ENCODE results near the gene RSPO1.

- TF ChIP-seq CTCF (conservative IDR thresholded peaks at IDR 0.05; ENCODE audit: low read depth, low read length) (no peak), EZH2phosphoT487 (IDR thresholded peaks at IDR 0.05; ENCODE audit: borderline replicate concordance, low read length) (no peak), EZH2 (IDR thresholded peaks at IDR 0.05; ENCODE audit: low read length, unreplicated experiment) (no peak)
Observed at GRCh38 chr1:37599940-37600339, 34.8 kb downstream of the RSPO1 start.

Data from PC-3 (cell line).